HG02840 (cell line): ENCODE data around the gene NENF.

Experiments
- ATAC-seq: cut with Tn5 transposase; IDR thresholded peaks from one replicate; pipeline ENCODE4 v1.9.1; 2021; ENCODE audit warnings: mild to moderate bottlenecking, moderate library complexity, moderate number of reproducible peaks; ENCODE audit not compliant: unreplicated experiment, low FRiP score

NENF gene

DNA sequence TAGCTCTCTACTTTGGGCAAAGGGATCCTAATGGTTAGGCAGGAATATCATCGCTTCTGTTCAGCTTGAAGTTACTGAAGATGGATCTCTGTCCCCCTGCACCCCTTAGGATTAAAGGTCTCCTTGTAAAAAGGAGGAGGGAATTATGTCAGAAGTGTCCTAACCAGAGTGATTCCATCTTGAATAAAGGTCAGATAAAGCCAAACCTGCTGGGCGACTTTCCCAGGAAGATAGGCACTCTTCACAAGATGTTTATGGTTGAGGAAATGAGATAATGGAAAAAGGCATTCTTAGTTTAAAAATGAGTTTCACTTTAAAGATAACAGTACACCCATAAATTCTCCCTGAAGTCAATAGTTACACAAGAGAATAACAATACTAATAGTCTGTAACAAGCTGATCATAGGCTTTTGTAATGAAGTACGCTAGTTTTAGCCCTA is 1.7 kb upstream of the NENF start:
- no peak for ATAC-seq

DNA sequence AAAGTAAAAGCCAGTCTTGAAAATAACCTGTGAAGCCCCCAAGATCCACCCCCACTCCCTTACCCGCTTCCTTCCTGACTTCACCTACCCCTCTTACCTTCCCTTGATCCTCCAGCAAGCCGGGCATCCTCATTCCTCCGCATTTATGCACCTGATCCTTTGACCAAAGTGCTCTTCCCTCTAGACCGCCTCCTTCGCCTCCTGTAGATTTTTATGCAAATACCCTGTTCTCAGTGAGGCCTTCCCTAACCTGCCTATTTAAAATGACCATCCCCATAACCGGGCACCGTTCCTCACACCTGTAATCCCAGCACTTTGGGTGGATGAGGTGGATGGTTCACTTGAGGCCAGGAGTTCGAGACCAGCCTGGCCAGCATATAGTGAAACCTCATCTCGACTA is 1.1 kb upstream of the NENF start:
- ATAC-seq = no peak

DNA sequence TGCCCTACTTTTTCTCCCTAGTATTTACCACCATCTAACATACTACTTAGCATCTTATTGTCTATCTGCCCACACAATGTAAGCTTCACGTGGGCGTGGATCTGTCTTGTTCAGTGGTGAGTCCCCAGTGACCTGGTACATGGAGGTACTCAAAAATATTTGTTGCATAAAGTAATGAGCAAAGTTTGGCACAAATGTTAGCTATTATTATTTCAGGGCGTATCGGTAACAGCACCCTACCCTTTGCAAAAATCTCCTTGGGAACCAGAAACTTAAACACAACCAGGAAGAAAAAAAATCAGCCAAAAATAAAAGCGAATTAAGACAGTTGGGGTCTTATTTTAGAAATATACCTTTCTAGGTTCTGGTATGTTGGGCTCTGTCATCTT is 454 bp upstream of the NENF start:
- no peak for ATAC-seq

DNA sequence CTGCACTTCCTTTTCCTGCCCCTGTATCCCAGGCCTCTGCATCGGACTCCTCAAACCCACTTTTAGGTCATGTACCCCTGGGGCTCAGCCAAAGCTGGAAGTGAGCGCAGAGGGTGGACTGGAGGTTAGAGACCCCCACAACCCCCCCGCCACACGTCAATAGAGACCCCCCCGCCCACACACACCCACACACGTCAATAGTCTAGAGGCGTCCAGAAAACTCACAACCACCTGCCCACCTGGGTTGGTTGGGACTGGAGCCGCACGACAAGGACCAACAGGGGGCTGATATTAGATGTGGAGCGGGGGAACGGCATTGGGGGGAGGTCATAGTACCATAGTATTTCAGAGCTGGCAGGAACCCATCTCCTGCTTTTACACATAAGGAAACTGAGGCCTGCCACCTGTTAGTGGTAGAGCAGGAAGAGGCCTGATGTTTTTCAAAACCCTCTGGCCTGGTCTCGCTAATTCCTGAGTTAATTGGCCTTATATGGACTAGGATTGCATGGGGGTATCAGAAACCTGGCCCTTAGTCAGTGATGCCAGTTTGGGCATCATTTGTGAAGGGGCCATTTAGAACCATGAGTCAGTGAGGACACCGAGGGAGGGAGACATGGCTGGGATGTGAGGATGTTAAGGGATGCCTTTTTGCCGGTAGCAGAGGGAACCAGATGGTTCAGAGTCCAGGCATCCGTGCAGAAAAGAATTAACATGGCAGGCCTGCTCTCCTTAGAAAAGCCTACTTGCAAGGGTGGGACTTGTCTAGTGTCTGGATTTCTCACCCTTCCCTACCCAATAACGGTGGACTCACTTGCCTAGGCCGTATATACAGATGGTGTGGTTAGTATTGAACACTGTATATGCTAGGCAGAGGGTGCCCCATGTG is 1.1 kb downstream of the NENF start:
- ATAC-seq = no peak

DNA sequence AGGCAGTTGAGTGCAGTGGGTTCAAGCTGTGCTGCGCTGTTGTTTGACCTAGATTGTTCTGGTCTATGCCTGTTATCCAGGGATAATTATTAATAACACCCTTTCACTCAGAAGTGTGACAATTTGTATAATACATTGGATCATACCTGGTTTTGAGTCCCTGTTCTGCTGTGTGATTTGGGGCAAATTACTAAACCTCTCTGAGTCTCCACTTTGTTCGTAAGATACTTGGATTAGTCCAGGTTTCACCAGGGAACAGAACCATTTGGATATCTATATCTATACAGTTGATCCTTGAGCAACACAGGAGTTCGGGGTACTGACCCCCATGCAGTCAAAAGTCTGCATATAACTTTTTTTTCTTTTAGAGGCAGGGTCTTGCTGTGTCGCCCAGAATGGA is 2.3 kb downstream of the NENF start:
- ATAC-seq = no peak

DNA sequence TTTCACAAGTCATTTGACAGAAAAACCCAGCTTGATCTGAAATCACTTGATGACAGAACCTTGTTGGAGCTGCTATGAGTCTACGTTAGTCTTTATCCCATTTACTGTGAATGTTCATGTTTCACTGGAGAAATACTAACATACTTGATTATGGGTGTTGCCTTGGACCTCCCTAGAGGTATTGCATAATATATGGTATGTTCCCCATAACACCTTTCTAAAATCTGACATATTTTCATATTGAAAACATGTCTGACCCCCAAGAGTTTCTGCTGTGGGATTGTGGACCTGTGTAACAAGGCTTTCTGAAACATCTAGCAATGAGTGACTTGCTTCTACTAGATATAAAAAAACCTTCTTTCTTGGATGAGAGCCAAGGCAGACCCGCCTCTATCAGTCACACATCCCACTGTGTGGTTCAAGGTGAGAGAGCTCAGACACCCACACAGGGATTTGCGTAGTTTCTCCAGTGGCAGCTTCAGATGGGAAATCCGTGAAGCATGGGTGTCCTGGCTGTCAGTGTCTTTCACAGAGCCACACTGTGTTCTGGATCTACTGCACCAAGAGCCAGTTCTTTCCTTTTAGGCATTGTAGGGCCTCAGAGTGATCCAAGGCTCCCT is 4.6 kb downstream of the NENF start:
- ATAC-seq = no peak

DNA sequence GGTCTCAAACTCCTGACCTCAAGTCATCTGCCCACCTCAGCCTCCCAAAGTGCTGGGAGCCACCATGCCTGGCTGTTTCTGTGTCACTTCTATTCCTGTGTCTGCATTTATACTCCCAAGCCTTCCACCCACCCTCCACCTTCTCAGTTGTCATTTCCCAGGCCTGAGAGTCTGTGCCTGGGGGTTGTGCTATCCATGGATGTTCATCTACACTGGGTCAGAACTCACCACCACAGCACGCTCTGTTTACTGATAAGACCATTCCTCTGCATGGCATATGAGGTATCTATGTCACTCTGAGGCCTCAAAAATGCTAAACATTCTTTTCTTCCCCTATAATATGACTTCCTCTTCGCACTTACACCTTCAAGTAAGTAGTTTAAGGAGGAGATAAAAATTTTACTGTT is 6.1 kb downstream of the NENF start:
- no peak for ATAC-seq

DNA sequence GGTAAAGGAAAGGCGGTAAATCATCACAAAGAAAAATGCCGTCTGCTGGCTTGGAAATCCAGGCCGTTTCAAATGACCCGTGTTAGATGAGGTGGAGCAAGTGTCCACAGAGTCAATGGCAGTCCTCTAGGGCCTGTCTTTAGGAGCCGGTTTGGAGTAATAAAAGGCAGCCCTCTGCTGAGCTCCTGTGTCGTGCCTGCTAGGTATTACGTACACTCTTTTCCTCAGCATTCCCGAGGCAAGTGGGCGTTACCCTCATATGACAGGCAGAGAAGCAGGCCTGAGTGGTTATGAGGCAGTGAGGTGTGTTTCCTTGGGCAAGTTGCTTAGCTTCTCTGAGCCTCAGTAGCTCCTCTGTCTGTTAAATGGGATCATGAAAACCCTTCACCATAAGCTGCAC is 7.7 kb downstream of the NENF start:
- ATAC-seq = no peak

DNA sequence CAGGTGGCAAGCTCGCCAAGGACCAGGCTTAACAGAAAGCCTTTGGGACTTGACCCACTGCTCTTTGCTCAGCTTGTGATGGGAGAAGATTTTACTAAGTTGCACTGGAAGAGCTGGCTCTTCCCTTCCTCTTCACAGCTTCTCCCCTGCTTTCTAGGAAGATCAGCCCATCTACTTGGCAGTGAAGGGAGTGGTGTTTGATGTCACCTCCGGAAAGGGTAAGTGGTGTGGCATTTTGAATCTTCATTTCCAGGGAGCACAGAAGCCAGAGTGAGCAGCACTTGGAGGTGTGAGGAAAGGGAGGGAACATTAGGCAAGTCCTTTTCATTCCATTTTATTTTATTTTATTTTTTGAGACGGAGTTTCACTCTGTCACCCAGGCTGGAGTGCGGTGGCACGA is 9.7 kb downstream of the NENF start:
- no peak for ATAC-seq

DNA sequence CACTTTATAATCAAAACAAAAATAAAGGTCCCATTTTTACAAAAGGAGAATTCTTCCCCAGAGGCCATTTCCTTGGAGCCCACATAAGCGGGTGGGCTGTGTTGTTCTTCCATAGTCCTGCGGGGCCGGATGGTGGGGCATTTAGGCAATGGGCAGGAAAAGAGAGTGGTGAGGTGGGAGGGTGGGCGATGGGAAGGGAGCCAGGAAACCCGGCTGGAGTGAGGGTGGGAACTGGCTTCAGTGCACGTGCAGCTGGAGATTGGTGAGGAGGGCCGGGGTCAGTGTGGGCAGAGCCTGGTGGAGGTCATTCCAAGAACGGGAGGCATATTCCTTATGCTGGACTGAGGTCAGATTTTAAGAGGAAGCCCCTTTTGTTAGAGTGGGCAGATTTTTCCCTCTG is 13.6 kb downstream of the NENF start:
- ATAC-seq = no peak

DNA sequence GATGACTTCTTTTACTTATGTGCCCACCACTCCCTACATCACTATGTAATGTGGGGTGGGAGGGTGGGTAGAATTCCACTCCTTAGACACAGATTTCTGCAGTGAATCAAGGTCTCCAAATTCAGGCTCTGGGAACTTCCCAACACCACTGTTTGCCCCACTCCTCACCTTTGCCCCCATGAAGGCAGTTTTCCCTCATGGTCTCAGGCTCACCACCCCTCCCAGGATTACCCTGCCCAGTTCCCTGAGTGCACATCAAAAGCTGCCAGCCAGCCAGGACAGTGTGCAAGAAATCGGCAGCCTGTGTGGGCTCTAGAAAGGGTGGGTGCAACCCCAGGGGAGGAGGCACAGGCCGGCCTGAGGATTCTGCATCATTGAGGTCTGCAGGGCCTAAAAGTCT is 14.8 kb downstream of the NENF start:
- ATAC-seq = no peak

DNA sequence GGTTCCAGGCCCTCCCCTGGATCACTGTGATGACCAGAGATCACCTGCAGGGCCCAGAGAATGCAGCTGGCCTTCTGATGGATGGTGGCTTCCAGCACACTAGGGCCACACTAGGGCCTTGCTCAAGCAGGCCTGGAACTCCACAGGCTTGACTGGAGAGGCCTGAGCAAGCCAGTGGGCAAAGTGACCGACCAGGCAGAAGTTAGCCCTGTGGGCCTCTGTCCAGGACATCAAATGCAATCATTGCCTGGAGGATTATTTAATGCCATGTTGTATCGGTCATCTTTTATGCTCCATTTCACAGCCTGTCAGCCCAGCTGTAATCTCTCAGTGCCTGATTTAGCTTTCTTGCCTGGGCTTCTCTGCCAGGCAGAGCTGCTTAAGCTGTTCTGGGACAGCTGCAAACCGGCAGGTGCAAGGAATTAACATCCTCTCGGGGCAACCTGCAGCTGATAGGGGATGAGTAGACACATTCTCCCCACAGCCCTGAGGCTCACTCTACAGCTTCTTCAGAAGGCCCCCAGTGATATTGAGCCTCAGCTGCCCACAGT is 17.7 kb downstream of the NENF start:
- no peak for ATAC-seq

DNA sequence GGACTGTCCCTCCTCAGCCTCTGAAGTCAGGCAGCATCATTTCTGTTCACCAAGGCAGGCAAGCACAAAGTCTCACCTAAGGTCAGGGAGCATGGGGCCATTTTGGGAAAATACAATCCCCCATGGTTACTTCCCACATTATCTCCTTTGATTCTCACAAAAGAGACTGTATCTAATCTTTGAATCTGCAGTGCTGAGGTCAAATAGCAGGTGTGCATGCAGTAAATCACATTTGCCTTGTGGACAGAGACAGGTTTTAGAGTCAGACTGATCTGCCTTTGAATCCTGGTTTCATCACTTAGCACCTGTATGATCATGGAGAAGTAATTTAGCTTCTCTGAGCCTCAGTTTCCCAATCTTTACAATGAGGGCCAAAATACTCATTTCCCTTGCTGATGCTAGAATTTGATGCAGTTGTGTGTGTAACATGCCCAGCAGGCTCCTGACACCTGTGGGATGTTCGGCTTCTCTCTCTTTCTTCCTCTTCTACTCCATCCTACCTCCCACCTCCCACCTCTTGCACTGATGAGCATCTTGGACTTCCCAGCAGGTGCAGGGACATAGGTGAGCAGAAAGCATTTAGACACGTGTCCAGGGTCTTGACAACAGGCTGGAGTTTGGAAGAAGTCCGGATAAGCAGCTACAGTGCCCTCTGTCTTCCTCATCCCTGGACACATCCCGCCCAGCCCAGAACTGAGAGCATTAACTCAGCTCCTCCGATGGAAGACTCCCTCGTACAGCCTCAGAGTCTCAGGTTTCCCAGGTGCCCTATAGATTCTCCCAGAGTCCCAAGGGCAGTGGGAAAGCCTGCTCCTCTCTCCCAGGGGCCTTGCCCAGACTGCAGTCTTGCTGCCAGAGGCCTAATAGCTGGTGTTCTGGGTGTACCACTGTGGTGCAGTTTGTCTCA is 18.9 kb downstream of the NENF start:
- ATAC-seq = no peak

DNA sequence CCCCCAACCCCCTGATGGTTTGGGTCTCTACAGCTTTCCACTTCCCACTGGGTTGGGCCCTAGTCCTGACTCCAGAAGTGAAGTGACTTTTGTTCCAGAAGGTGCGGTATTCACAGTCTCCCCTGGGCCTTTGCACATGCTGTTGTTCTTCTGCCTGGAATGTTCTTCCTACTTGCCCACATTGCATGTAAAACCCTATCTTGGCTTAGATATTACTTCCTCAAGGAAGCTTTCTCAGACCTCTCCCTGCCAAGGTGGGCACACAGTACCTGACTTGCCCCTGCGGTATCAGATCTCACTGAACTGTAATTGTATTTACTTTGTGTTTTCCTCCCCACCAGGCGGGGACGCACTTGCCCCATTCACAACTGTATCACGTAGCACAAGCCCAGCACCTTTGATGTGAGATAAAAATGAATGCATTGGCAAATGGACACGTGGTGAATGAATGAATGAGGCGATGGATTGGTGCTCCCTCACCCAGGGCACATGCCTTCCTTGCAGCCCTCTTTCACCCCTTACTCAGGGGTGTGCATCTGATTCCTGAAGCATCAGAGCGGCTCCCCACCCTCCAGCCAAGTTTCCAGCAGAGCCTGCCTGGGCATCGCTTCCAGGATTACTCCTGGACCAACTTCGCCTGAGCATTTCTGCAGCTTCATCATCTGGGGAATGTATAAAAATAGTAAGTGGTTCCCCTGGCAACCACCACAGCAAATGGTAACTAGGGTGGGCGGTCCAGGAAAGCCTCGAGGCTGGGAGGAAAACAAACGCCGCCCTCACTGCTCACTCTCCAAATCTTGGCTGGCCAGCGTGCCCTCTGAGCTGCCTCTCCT is 19.8 kb downstream of the NENF start:
- no peak for ATAC-seq

DNA sequence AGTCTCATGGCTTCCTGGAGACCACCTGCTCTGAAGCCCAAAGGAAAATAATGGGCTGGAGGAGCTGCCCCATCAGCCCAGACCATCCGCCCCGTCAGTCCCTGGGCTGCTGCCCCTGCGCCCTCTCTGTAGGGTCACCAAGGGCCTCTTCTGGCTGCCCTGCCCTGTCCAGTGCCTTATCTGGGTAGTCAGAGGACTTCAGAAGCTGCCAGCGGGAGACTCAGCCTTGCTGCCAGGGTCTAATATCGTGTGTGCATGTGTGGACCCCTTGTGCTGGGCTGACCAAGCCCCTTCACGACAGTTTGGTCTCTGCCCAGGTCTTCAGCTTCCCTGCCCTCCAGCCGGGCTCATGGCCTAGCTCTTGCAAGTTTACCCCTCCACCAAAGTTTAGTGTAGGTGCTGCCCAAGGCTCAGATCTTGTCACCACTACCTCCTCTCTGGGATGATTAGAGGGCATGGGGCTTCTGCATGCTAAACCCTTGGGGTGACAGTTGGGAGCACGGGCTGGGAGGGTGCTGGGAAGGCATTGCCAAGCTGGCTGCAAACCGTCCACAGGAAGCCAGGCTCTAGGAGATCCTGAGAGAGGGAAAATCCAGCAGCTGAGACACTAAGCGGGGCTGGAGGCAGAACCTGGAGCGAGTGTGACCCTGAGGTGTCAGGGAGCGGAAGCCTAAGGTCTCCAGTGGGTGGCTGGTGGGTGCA is 20.6 kb downstream of the NENF start:
- ATAC-seq = no peak

DNA sequence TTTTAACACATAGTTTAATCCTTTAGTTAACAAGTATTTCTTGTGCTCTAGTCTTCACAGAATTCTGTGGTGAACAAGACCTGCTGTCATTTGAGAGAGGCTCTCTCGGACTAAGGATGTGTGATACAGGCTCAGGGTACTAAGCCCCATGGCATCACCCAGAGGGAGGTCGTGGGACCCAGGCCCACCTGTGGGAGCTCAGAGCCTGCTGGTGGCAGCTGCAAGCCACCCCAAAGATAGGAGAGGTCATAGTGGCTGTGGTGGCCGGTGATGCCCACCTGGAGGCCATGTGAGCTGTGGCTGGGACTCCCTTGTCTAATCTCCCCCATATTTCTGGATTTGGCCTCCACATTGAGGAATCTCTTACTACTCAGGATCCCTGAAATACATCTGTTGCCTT is 22.0 kb downstream of the NENF start:
- ATAC-seq = no peak

DNA sequence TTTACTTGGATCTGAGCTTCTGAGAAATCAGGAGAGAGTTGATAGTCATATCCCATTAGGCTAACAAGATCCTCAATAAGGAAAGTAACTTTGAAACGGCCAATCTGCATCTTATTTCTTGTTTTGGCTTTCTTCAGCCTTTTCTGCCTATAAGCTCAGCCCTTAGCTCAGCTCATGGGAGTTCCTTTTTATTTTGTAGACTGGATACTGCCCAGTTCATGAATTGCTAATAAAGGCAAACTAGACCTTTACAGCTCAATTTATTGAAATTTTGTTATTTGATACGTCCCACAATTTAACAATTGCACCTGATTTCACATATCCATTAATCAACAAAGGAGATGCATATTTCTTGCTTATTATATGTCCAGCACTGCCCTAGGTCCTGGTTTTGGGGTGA is 22.7 kb downstream of the NENF start:
- ATAC-seq = no peak

DNA sequence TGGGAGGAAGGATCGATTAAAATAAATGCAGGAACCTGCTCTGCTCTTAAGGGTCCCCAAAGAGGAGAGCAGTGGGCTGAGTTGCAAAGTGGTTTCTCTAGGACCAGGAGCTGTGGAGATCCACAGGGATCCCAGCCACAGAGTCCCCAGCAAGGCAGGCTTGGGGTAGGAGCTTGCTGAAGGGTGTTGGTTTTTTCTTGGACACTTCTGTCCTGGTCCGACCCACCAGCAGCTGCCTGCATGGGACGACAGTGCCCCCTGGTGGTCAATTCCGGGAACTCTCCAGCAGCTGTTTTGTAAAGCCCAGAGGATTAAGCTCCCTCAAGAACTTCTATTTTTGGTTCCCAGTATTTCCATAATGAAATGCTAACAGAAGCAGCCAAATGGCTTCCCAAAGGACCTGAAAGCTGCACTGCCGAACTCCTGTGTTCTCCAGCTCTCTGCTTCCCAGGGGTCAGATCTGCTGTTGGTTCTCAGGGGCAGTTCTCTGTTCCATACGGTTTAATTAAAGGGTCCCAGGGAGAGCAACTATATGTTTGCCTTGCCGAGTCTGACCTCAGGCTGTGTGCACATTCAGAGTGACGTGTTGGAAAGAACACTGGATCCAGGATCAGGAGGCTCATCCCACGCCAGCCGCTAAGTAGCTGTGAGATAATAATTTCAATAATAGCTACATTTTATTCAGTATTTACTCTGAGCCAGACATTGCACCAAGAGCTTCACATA is 23.2 kb downstream of the NENF start:
- ATAC-seq = no peak
